Osteoblast (primary cell): ENCODE data around the gene ESYT2. TPM values are rescaled to one million over a fixed set of nuclear protein-coding genes. Genes with fewer than 3 reads are reported as not detected.

Source experiments
- DNase-seq: peaks from one replicate; pipeline ENCODE4 v3.0.0; 2011; ENCODE audit warnings: low spot score, mixed read lengths; ENCODE audit not compliant: insufficient read length; ENCODE audit errors: missing footprints
- H2AFZ ChIP-seq: 2 replicates; pipeline ENCODE4 v1.6.0; 2011; ENCODE audit warnings: mild to moderate bottlenecking, low read length
- H3K27ac ChIP-seq: 2 replicates; pipeline ENCODE4 v1.5.1; 2011; ENCODE audit warnings: mild to moderate bottlenecking, low read depth, low read length, moderate library complexity
- H3K27me3 ChIP-seq: 2 replicates; pipeline ENCODE4 v1.6.0; 2012; ENCODE audit warnings: mild to moderate bottlenecking, control low read depth, inconsistent platforms, low read length, moderate library complexity; ENCODE audit not compliant: insufficient read depth
- H3K36me3 ChIP-seq: 2 replicates; pipeline ENCODE4 v1.5.1; 2011; ENCODE audit warnings: mild to moderate bottlenecking, low read length, control low read depth, moderate library complexity; ENCODE audit not compliant: insufficient read depth
- H3K4me1 ChIP-seq: 2 replicates; pipeline ENCODE4 v1.5.1; 2011; ENCODE audit warnings: mild to moderate bottlenecking, low read length, control low read depth, moderate library complexity; ENCODE audit not compliant: insufficient read depth
- H3K4me2 ChIP-seq: 2 replicates; pipeline ENCODE4 v1.6.0; 2011; ENCODE audit warnings: mild to moderate bottlenecking, low read length; ENCODE audit not compliant: insufficient read depth
- H3K4me3 ChIP-seq: fragments of 200-600 bp; sonication (generic); 3 replicates; pipeline ENCODE4 v1.5.1; 2012; ENCODE audit warnings: mild to moderate bottlenecking, low read length, inconsistent platforms; ENCODE audit not compliant: insufficient read depth
- H3K79me2 ChIP-seq: 2 replicates; pipeline ENCODE4 v1.6.0; 2012; ENCODE audit warnings: mild to moderate bottlenecking, low read length, control low read depth, inconsistent platforms; ENCODE audit not compliant: insufficient read depth
- H3K9me3 ChIP-seq: 2 replicates; pipeline ENCODE4 v1.5.1; 2011; ENCODE audit warnings: low read depth, low read length, control low read depth
- H4K20me1 ChIP-seq: 2 replicates; pipeline ENCODE4 v1.6.0; 2012; ENCODE audit warnings: mild to moderate bottlenecking, low read length, control low read depth; ENCODE audit not compliant: insufficient read depth
- total RNA-seq: library from RNA; depleted of rRNA; stranded (reverse); fragments of >200 nt; gene quantifications from 2 replicates; pipeline ENCODE4 v1.2.3, GENCODE V29; 2012
- TF ChIP-seq, protein P1 (sequence below): IDR thresholded peaks from 2 replicates; pipeline ENCODE4 v1.5.1; 2011; ENCODE audit warnings: mild to moderate bottlenecking, low read depth, low read length, moderate library complexity; ENCODE audit errors: extremely low read depth

The ESYT2 gene
- total RNA-seq, 1 donor: 132 TPM

DNA sequence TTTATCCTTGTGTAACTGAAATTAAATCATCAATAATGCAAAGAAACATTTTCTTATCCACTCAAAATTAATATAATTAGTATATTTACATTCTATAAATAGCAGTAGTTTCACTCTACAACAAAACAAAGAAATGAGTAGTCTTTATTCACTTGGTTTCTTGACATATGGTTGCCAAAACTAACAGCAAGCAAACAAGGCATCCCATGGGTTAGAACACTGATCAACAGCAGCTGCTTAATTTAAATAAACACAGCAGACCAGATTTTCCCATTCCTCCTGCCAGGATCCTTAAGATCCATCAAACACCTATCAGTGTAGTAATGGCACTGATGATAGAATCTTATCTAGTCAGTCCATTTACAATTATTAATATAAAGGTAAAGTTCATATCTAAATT lies 146.9 kb downstream of the ESYT2 start:
- peaks cover 36% of the 10 kb centered on the region for H3K4me1 ChIP-seq
- no peak overlapping the region for H3K4me2 ChIP-seq
- no peak overlapping the region for H3K27ac ChIP-seq
- no peaks in the 10 kb centered on the region for H3K79me2 ChIP-seq
- H4K20me1 ChIP-seq: no peaks in the 10 kb centered on the region
- no peak overlapping the region for H3K4me3 ChIP-seq
- TF ChIP-seq, protein P1, sequence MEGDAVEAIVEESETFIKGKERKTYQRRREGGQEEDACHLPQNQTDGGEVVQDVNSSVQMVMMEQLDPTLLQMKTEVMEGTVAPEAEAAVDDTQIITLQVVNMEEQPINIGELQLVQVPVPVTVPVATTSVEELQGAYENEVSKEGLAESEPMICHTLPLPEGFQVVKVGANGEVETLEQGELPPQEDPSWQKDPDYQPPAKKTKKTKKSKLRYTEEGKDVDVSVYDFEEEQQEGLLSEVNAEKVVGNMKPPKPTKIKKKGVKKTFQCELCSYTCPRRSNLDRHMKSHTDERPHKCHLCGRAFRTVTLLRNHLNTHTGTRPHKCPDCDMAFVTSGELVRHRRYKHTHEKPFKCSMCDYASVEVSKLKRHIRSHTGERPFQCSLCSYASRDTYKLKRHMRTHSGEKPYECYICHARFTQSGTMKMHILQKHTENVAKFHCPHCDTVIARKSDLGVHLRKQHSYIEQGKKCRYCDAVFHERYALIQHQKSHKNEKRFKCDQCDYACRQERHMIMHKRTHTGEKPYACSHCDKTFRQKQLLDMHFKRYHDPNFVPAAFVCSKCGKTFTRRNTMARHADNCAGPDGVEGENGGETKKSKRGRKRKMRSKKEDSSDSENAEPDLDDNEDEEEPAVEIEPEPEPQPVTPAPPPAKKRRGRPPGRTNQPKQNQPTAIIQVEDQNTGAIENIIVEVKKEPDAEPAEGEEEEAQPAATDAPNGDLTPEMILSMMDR: no peak
- no peak for DNase-seq
- no peaks in the 10 kb centered on the region for H3K27me3 ChIP-seq
- H2AFZ ChIP-seq: no peak overlapping the region
- H3K9me3 ChIP-seq: no peaks in the 10 kb centered on the region
- peaks cover 11% of the 10 kb centered on the region for H3K36me3 ChIP-seq

Other genes with a start within 250 kb of the ESYT2 start
- 0.36 and 0.88 TPM in 2 replicates for gene PTPRN2, start 241.7 kb downstream of the ESYT2 start, total RNA-seq
- gene NCAPG2, start 124.7 kb downstream of the ESYT2 start, total RNA-seq: 8.0 TPM in 2 replicates
- gene DYNC2I1, start 27.0 kb upstream of the ESYT2 start, total RNA-seq: 5.9 and 8.0 TPM in 2 replicates